Endothelial cell of umbilical vein (primary cell): ENCODE data around the gene PLAGL1. TPM values are rescaled to one million over a fixed set of nuclear protein-coding genes. Genes with fewer than 3 reads are reported as not detected.

ENCODE experiments used
- BruUV-seq: library from RNA; stranded (reverse); fragments of 400-500 nt; replicated peaks from 2 replicates; lab custom pipeline; 2021; lab: Mats Ljungman, UMichigan
- CTCF ChIA-PET: fragments of 300-600, 350-600 bp; sonication (Branson Sonifier 250); formaldehyde crosslinking; loops from one replicate; lab custom pipeline; 2021; ENCODE audit warnings: antibody characterized with exemption, inconsistent platforms; lab: Charles Lee
- POLR2A ChIA-PET: fragments of 300-600, 350-600 bp; sonication (Branson Sonifier 250); formaldehyde crosslinking; loops from one replicate; lab custom pipeline; 2021; ENCODE audit warnings: antibody characterized with exemption, inconsistent platforms; lab: Charles Lee
- DNase-seq: peaks from one replicate; pipeline ENCODE4 v3.0.0-alpha.2; 2011; ENCODE audit warnings: low read depth, low spot score
- FAIRE-seq: peaks from 2 replicates; lab custom pipeline; 2011; peaks lifted over from hg19 to GRCh38; lab: Jason Lieb, UNC
- H2AFZ ChIP-seq: 2 replicates; pipeline ENCODE4 v1.6.0; 2012; ENCODE audit warnings: low read depth, low read length, control low read depth, inconsistent platforms
- H3K27ac ChIP-seq: 2 replicates; pipeline ENCODE4 v1.5.1; 2011; ENCODE audit warnings: low read depth, mild to moderate bottlenecking, control low read depth, low read length, moderate library complexity; ENCODE audit not compliant: insufficient read depth
- H3K27me3 ChIP-seq, 2 experiments: 2 replicates each; pipeline versions ENCODE4 v1.6.0 to v1.6.1; 2011; ENCODE audit warnings: low read length in 2 of 2, mixed read lengths in 1 of 2; ENCODE audit not compliant: control insufficient read depth in 2 of 2, insufficient read depth in 2 of 2
- H3K36me3 ChIP-seq, 2 experiments: 2 replicates in 1 of 2; 3 replicates in 1 of 2; pipeline ENCODE4 v1.5.1; 2011; ENCODE audit warnings: low read length in 2 of 2, mild to moderate bottlenecking in 1 of 2, moderate library complexity in 1 of 2; ENCODE audit not compliant: control insufficient read depth in 2 of 2, insufficient read depth in 2 of 2; ENCODE audit errors: extremely low read depth in 1 of 2
- H3K4me1 ChIP-seq: 3 replicates; pipeline ENCODE4 v1.5.1; 2011; ENCODE audit warnings: mild to moderate bottlenecking, low read length; ENCODE audit not compliant: control insufficient read depth, insufficient read depth; ENCODE audit errors: extremely low read depth
- H3K4me2 ChIP-seq: 2 replicates; pipeline ENCODE4 v1.6.1; 2011; ENCODE audit warnings: low read length, control low read depth, mixed read lengths; ENCODE audit not compliant: insufficient read depth
- H3K4me3 ChIP-seq, 3 experiments: fragments of 200-600 bp in 1 of 3; sonication (generic), shearing (Covaris generic) in 1 of 3; replicated peaks in 1 of 3; 2 replicates each; pipeline ENCODE4 v1.5.1; 2011 to 2016; ENCODE audit warnings: control low read depth in 3 of 3, low read length in 3 of 3, mild to moderate bottlenecking in 2 of 3, inconsistent platforms in 1 of 3, low read depth in 1 of 3, moderate library complexity in 1 of 3; ENCODE audit not compliant: insufficient read depth in 1 of 3
- H3K79me2 ChIP-seq: 2 replicates; pipeline ENCODE4 v1.6.0; 2012; ENCODE audit warnings: low read length, inconsistent platforms; ENCODE audit not compliant: control insufficient read depth, insufficient read depth
- H3K9ac ChIP-seq: replicated peaks from 2 replicates; pipeline ENCODE3; 2011; ENCODE audit warnings: low read length, control low read depth; ENCODE audit not compliant: insufficient read depth; ENCODE audit errors: extremely low read depth
- H3K9me1 ChIP-seq: replicated peaks from 3 replicates; pipeline ENCODE4 v1.6.0; 2011; ENCODE audit warnings: mild to moderate bottlenecking, low read length; ENCODE audit not compliant: control insufficient read depth, insufficient read depth; ENCODE audit errors: extremely low read depth
- H3K9me3 ChIP-seq: replicated peaks from 2 replicates; pipeline ENCODE4 v1.5.1; 2012; ENCODE audit warnings: low read length, inconsistent platforms; ENCODE audit not compliant: control insufficient read depth, insufficient read depth
- H4K20me1 ChIP-seq: replicated peaks from 2 replicates; pipeline ENCODE3; 2011; ENCODE audit warnings: mild to moderate bottlenecking, low read length; ENCODE audit not compliant: control insufficient read depth, insufficient read depth; ENCODE audit errors: extremely low read depth
- CTCF ChIP-seq, 2 donors: IDR thresholded peaks; 1 replicate in 1 of 2; 2 replicates in 1 of 2; pipeline ENCODE4 v1.5.1; 2011; ENCODE audit warnings: low read length in 2 of 2, mild to moderate bottlenecking in 2 of 2, moderate library complexity in 2 of 2, control low read depth in 1 of 2, inconsistent platforms in 1 of 2, low read depth in 1 of 2; ENCODE audit not compliant: insufficient read depth in 1 of 2; ENCODE audit errors: extremely low read depth in 1 of 2
- EZH2 ChIP-seq: IDR thresholded peaks from 2 replicates; pipeline ENCODE4 v1.6.1; 2012; ENCODE audit warnings: borderline replicate concordance, low read depth, mild to moderate bottlenecking, moderate library complexity, low read length, inconsistent platforms; ENCODE audit not compliant: severe bottlenecking
- POLR2A ChIP-seq: IDR thresholded peaks from 2 replicates; pipeline ENCODE4 v1.6.1; 2012; ENCODE audit warnings: low read depth, mild to moderate bottlenecking, control low read depth, low read length
- POLR2AphosphoS5 ChIP-seq: IDR thresholded peaks from 2 replicates; pipeline ENCODE4 v1.6.1; 2012; ENCODE audit warnings: low read depth, mild to moderate bottlenecking, control low read depth, low read length, moderate library complexity; ENCODE audit not compliant: insufficient read depth
- dilution Hi-C: fragments of 300-500 bp; cut with MboI; formaldehyde crosslinking; loops from one replicate; pipeline ENCODE4 v1.15.0; 2019; ENCODE audit warnings: low sequenced_read_pairs; ENCODE audit not compliant: extremely low pct_ligation_motif_present
- intact Hi-C: fragments of 100-400 bp; cut with micrococcal nuclease; formaldehyde crosslinking; loops from one replicate; pipeline ENCODE4 v1.10.0; 2022
- polyA plus RNA-seq, 4 experiments: library from polyadenylated mRNA; depleted of rRNA in 3 of 4; stranded (reverse) in 3 of 4; unstranded in 1 of 4; fragments of >200 nt; gene quantifications; 2 replicates each; pipeline versions ENCODE4 v1.2.1 to v1.2.3, GENCODE V29; 2011 to 2012; ENCODE audit warnings: missing spikeins in 1 of 4
- total RNA-seq: library from RNA; stranded (reverse); gene quantifications from 2 replicates; pipeline ENCODE4 v1.2.3, GENCODE V29; 2021
- TF ChIP-seq, protein P1 (sequence below): IDR thresholded peaks from 2 replicates; pipeline ENCODE4 v1.6.1; 2011; ENCODE audit not compliant: insufficient read depth, insufficient read length

PLAGL1 gene
- total and polyA plus RNA-seq, 2 donors (not counting 3 experiments of a cell fraction or from before 2014, with no cell fraction given): 20.9 to 40.4 TPM

DNA sequence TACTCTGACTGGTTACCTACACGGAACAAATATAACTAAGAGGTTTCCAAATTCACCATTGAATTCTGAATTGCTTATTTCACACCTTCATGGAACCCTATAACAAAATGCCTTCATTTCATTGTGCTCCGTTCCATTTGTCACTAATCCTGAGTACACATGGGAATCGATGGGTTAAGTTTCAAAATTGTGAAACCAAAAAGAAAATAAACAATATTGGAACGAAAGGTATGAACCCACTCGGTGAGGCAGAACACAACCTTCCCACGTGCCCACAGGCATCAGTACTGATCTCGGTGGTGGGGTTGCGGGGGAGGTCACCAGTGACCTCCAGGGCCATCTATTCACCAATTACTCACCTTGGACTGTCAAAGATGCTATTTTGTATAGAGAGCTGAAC, 34.0 kb downstream of the PLAGL1 start:
- no peak for FAIRE-seq
- Histone ChIP-seq H3K36me3 (no peaks in the 10 kb centered on the region), H3K4me3 (no peak overlapping the region), H3K4me2 (no peak overlapping the region), H3K79me2 (no peaks in the 10 kb centered on the region), H3K27me3 (peaks cover 5 to 6% of the 10 kb centered on the region in 2 experiments), H3K4me1 (no peaks in the 10 kb centered on the region), H3K9me3 (no peaks in the 10 kb centered on the region), H3K27ac (no peak overlapping the region), H3K9ac (no peak overlapping the region), H3K9me1 (no peaks in the 10 kb centered on the region), H4K20me1 (no peaks in the 10 kb centered on the region), H2AFZ (no peak overlapping the region)
- BruUV-seq: no TSS peak
- POLR2A ChIA-PET: no interaction called here
- intact Hi-C loops: no loop called here
- CTCF ChIA-PET: interaction anchor here (1.1 kb wide), 1 partner anchor 12 kb away, joined by 4 read pairs; no protein-coding TSS in a partner anchor
- dilution Hi-C loops: no loop called here
- no peak for DNase-seq
- TF ChIP-seq POLR2A (no peak), CTCF (IDR thresholded peaks at IDR 0.05; ENCODE audit: extremely low read depth in 1 of 2, insufficient read depth in 1 of 2, low read depth in 1 of 2, low read length in 2 of 2) (no peak), EZH2 (no peak), POLR2AphosphoS5 (no peak)
- TF ChIP-seq, protein P1, sequence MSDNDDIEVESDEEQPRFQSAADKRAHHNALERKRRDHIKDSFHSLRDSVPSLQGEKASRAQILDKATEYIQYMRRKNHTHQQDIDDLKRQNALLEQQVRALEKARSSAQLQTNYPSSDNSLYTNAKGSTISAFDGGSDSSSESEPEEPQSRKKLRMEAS: no peak
